NCI-H524 (cell line): ENCODE results near the gene SMYD5.

Experiments used
- DNase-seq, 2 experiments: peaks; one replicate each; lab custom pipeline; 2025; lab: John Stamatoyannopoulos, UW

Gene SMYD5

DNA sequence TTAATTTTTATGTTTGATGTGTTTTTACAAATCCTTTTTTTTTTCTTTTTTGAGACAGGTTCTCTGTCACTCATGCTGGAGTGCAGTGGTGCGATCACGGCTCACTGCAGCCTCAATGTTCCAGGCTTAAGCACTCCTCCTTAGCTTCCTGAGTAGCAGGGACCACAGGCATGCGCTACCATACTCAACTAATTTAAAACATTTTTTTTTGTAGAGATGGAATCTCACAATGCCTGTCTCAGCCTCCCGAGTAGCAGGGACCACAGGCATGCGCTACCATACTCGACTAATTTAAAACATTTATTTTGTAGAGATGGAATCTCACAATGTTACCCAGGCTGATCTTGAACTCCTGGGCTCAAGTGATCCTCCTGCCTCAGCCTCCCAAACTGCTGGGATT lies 8.4 kb upstream of the SMYD5 start:
- DNase-seq: no peak

DNA sequence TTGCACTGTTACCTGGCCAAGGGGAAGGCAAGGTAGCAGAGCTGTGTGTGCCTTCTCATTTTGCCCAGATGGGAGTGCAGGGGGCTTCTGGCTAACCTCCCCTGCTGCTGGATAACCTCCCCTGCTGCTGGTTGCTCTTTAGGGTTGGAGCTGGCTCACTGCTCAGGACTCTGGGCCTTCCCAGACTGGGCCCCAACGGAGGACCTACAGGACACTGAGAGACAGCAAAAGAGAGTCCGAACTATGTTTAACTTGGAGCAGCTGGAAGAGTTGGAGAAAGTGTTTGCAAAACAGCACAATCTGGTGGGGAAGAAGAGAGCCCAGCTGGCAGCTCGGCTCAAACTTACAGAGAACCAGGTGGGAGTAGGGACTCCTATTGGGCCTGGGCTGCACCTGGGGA lies 5.8 kb upstream of the SMYD5 start:
- no peak for DNase-seq

DNA sequence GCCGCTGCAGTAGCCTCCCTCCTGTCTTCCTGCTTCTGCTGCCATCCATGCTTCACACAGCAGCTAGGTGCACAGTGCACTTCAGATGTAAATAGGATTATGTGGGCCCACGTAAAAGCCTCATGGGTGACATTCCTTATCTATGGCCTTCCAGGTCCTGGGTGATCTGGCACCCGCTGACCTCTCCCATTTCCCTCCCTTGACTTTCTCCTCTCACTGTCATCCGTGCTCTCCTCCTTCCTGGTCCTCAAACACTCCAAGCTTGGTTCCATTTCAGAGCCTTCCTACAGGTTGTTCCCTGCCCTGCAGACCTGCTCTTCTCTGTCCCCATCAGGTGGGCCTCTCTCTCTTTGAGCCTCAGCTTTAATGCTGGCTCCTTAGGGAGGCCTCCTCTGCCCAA lies 4.0 kb upstream of the SMYD5 start:
- no peak for DNase-seq

DNA sequence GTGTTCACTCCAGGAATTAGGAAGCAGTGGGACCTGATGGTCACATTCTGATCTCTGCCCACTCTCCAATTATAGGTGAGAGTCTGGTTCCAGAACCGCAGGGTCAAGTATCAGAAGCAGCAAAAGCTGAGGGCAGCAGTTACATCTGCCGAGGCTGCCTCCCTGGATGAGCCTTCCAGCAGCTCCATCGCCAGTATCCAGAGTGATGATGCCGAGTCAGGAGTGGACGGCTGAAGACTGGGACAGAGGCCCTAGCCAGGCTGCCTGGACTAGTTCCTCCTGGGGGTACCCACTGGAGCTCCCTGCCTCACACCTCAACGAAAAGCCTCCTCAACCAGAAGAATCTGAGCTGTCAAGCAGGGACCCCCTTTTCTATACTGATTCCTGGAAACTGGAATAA lies 3.3 kb upstream of the SMYD5 start:
- no peak for DNase-seq

DNA sequence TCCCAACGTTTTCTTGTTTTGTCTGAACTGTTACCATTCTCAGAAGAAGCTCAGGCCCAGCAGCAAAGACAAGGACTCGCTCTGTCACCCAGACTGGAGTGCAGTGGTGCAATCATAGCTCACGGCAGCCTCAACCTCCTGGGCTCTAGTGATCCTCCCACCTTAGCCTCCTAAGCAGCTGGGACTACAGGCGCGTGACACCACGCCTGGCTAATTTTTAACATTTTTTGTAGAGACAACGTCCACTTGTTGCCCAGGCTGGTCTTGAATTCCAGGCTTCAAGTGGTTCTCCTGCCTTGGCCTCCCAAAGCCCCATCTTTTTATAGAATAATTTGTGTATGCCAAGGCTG lies 2.0 kb upstream of the SMYD5 start:
- DNase-seq: no peak

DNA sequence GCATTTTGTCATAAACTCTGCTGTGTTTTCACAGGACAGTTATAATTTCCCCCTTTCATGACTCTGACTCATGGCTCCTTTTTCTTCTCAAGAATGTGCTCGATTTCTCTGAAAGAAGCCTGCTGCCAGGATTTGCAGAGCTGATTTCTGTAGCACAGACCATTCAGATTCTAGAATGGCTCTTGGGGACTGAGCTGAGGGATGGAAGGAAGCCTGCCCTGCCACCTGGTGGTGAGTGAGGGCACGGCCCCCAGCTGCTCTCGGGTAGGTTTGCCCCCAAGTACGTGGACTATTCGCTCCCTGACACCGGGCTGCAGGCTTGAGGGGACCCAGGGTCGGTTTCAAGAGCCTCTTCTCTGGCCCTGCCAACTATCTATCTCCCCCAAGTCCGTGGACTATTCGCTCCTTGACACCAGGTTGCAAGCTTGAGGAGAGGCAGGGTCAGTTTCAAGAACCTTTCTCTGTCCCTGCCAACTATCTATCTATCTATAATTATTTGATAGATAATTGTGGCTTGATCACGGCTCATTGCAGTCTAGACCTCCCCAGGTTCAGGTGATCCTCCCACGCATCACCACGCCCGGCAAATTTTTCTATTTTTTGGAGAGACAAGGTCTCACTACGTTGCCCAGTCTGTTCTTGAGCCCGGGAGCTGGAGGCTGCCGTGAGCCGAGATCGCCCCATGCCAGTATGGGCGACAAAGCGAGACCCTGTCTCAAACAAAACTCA lies 1.4 kb upstream of the SMYD5 start:
- DNase-seq: peak; percentile 33 to 67

DNA sequence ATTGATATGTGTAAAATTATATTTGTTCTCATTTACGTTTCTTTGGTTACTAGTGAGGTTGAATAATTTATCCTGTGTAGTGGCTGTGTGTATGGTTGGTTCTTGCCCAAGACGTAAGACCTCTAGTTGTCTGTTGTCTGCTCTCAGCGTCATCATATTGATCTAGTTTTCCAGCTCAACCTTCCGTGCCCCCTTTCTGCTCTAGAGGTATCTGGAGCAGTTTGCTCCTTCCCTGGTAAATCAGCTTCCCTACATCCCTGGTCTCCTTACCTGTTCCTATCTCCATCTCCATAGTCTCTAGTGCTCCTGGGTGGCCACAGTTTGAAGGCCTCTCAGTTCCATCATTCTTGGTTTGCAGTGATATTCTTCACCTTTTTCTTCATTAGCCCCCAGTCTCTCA lies 1.2 kb downstream of the SMYD5 start:
- no peak for DNase-seq

DNA sequence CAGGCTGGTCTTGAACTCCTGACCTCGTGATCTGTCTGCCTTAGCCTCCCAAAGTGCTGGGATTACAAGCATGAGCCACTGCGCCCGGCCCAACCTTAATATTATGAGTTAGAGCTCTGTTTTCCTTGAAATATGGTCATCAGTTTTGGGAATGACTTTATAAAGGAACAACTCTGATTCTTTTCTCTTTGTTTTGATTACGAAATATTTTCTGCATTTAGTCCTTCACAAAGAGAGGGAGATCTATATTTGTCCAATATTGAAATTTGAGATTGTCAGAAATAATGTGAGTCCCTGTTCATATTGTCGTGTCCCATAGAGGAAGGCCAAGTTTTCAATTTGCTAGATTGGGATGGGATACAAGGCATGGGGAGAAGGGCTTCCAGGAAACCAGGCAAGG lies 3.1 kb downstream of the SMYD5 start:
- no peak for DNase-seq

DNA sequence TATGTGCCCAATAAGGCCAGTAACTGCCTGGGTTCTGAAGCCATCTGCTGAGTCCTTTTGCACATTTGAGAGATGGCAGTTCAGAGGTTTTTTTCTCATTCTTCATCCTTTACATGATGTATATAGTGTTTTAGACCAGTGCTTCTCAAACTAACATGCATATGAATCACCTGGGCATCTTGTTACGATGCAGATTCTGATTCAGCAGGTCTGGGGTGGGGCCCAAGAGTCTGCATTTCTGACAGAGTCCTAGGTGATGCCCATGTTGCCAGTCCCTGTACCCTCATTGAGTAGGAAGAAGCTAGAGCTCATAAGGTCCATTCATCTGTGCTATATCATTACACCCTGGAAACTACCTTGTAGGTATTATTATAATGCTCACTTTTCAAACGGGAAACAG lies 3.8 kb downstream of the SMYD5 start:
- DNase-seq: no peak

DNA sequence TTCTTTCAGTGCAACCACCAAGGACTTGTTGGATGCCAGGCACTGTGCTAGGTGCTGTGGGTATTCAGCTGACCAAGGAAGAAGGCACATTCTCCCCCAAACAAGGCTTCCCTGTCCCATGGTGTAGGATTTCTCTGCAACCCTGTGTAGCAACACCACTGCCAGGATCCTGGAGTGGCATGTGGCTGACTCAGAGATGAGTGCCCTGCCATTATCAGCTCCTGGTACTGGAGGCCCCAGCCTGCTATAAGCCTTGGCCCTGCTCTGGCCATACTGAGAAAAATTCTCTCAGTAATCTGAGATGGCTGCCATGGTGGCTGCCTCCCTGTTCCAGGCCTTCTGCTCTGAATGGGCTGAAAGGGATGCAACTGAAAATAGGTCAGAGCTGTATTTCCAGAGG lies 4.3 kb downstream of the SMYD5 start:
- DNase-seq: no peak

DNA sequence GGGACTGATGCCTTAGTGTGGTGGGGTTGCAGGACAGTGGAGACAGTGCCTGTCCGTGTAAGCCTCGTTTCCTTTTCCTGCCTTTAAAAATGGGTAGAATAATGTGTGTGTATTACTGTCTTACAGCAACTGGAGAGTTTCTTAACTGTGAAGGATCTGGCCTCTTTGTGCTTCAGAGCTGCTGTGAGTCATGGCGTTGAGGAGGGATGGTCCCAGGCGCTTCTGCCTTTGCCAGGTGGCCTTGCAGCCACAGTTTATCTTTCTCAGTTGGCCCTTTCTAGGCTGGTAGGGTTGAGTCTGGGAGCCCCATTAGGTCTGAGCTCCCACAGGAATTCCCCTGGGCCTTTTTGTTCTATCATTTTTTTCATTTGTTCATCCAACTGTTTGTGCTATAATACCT lies 9.8 kb downstream of the SMYD5 start:
- no peak for DNase-seq

DNA sequence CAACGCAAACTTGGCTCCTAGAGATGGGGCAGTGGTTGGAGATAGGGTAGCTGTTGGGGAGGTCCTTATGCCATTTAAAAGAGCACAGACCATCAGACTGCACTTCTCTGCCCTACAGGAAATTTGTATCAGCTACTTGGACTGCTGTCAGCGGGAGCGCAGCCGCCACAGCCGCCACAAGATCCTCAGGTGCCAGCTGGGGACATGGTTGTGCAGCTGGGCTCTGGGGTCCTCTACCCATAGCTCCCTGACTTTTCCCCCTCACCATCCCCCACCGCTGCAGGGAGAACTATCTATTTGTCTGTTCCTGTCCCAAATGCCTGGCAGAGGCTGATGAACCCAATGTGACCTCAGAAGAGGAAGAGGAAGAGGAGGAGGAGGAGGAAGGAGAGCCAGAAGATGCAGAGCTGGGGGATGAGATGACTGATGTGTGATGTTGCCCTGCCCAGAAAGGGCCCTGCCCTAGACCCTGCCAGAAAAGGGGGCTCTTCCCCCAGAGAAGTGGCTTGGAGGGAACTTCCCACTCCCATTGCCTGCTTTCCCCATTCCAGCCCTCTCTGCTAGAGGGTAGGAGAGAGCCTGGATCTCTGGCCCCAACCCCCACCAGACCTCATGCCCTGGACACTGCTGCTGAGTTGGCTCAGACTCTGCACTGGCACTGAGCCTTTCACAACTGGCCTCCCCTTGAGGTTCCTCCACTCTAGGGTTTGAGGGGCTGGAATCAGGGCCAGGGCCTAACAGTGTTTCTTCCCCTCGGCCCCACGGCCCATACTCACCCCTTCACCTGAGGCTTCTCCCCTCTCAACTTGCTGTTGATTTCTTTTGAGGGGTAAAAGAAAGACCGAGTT lies 11.7 kb downstream of the SMYD5 start:
- DNase-seq: no peak

DNA sequence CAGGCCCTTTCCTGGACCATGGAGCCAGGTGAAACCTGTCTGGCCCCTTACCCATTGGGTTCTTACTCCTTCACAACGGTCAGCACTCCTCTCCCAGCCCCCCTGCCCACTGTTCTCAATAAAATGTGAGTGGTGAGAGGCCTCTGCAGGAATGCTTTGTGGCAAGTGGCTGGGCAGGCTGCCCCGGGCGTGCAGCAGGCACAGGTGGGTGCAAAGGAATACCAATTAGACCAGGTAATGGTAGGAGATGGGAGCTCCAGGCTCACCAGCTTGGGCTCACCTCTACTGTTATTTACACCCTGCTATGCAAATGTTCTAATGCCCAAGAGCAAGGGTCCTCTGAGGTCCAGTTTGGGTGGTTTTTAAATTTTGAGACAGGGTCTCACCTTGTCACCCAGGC lies 13.0 kb downstream of the SMYD5 start:
- DNase-seq: no peak

DNA sequence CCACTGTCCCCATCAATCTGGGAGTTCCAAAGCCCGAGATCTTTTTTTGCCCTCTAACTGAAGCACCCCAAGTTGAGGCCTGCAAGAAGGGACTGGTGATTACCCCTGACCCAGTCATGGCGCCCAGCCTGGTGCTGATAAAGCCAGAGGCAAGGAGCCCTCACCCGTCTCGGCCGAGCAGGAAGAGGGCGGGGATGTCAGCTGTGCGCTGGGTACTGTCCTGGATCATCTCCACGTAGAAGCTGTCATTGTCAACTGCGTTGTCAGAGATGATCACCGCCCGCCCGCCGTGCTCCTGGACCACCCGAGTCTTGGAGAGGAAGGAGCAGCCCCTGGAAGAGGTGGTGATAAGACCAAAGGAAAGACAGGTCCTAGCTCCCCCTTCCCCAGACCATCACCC lies 14.6 kb downstream of the SMYD5 start:
- DNase-seq: no peak

DNA sequence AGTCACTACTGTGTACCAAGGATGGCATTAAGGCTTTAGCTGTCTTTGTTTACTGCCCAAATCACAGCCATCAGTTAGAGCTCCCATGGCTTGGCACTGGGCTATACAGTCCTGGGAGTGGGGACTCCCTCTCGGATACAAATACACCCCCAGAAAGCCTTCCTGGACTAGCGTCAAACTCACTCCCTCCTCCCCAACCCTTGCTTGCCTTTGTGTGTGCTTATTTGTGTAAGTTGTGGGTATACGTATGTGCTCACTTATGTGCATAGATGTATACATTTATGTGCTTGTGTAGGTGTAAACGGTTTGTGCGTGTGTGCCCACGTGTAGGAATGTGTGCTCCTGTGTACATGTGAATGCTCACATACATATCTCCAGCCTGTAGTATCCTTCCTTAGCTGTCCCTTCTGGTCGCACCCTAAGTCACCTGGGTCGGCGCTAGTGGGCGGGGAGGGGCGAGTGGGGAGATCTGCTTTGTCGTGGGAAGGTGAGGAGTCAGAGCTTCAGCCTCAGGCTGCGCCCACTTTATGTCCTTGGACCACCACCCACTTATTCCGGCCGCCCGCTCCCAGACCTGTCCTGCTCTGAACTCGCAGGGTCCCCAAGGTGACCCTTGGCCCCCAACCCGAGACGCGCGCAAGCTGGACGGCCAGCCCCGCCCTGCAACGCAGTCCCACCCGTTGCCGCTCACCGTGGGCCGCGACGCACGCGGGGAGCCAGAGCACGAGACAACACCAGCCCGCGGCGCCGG lies 18.5 kb downstream of the SMYD5 start:
- DNase-seq: peak in 1 of 2 experiments; percentile 22

DNA sequence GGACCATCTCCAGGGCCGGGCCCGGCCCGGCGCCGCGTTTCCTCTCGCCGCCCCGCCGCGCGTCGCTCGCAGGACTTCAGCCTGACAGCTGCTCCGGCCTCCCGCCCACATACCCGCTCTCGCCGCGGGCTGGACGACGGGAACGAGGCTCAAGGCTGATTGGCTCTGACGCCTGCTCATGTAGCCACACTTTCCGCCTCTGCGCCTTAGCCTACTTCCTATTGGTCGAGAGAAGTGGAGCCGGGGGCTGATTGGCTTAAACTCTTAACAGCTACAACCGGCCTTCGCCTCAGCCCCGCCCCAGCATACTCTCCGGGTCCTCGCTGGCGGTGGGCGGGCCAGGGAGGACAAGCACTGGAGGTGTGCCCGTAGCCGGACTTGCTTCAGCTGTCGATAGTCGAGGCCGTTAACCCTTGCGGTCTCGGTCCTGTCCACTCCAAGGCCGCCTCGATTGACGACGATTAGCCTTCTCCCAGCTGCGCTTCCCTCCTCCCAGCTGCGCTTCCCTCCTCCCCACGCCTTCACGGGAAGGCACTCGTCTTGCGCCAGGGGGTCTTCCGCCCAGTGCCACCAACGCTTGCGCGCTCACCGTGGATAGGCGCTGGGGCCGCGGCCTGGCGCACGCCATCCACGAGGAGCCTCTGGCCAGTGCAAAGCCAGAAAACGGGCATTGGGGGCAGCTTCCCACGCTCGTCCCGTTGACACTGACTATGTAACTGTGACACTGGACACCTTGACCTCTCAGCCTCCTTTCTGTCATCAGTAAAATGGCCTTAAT lies 19.3 kb downstream of the SMYD5 start, which contains the start of gene PRADC1:
TSS of gene PRADC1 (minus strand) at position 86 of the 778 bp plus-strand sequence. CDS start at position 7, 79 bp downstream.
- peak; percentile 97 to 99 for DNase-seq

DNA sequence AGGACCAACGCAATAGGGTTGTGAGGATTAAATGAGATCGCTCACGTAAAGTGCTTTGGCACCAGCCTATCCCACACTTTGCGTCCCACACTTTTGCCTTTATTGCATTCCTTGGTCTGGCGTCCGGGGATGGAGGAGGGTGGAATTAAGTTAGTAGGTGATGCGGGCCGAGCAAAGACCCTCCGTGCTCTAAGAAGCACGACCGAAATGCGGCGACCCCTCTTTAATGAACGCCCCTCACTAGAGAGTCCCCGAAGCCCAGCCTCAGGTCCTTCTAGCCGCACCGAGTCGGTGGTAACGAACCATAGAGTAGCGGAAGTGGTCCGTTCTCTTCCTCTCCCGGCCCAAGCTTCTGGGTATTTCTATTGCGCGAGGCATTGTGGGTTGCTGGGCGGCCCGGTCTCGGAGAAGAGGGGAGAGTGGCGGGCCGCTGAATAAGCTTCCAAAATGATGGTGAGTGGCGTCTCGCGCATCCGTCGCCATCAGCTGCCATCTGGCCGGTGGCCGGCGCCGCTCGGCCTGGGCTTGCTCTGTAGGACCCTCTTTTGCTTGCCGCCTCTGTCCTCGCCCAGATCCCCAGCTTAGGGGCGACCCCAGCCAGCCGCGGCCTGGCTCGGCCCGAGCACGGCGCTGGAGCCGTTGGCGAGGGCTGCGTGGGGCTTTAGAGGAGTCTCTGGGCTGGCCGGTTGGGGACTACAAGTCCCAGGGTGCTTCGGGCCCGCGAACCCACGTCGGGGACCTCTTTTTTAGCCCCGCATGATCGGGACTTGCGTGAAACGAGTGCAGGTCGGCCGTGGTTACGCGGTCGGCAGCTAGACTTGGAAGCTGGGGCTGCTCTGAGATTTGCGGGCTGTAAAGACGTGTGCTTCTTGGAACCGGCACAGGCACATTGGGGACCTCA lies 20.1 kb downstream of the SMYD5 start, which contains the start of gene CCT7:
TSS of gene CCT7 (plus strand) at position 377 of the 901 bp plus-strand sequence. CDS start at position 448, 71 bp downstream.
- DNase-seq: peak; percentile 88 to 93

DNA sequence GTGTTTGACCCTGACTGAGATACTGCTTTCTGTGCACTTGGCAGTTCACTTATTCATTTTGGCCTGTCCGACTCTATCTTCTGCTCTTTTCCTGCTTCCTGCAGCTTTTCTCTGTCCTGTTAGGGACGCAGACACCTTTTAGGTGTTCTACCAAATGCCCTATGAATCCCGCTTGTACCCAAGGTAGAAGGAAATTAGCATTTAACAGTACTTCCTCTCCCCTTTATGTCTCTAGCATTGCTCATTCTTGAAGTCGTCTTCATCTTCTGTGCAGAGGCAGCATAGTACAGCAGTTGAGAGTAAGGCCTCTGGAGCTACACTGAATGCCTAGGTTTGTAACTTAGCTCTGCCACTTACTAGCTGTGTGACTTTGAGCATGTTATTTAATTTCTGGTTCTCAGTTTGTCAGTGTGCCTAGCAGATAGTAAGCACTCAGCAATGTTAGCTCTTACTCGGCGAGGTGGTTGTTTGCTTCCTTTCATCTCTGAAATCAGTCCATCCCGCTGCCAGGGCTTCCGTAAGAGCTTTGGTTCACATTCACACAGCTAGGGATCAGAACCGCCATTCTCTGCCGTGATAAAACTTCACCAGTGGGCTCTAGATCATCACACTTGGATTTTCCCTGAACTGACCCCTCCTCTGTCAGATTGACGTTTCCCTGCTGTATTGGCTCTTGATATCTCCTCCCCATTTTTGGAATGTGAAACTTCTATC lies 21.4 kb downstream of the SMYD5 start:
- no peak for DNase-seq

DNA sequence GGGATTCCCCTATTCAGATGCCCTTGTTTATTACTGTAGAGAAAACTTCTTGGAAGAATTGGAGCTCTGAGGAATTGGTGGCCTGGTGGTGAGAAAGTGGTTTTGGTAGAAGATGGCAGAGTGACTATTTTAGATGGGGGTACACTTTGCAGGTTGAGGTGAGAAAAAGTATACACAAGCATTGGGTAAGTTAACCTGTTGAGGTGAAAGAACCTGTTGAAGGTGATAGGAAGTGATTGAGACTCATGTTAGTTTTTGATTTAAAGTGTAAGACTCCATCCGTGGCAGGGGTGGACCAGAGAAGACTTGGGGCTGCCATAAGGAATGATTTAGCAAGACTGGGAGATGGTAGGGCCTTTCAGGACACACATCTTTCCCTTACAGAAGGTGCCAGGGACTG lies 23.1 kb downstream of the SMYD5 start:
- no peak for DNase-seq

DNA sequence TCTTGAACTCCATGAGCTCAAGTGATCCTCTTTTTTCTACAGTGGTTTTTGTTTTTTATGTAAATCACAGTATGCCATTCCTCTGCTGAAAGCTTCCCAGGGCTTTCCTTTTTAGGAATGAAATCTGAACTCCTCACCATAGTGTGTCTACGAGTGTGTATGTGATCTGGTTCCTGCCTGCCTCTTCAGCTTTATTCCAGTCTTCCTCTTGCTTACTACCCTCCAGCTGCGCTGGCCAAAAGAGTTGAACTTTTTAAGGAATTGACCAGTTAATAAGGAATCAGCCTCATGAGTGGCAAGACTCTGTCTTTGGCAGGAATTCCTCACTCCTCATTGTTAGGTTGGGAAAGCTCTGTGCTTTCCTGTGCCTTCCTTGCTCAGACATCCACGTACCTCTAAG lies 24.1 kb downstream of the SMYD5 start:
- DNase-seq: no peak
